ENCODE results near the gene PYURF.
A peak's percentile ranks its signal among the peaks of the same experiment; 100 is the strongest.

PYURF gene

GRCh38 chr4:88523325-88524129 lies at the start of gene PYURF:
Gene PYURF, minus strand, starts transcription at chr4:88523776. Its CDS starts 76 bp downstream, at chr4:88523700.
- DNase-seq (ENCODE audit: low read depth): peak; percentile 62

- no peak for DNase-seq (ENCODE audit: low read depth)
These were observed 46.4 kb upstream of the PYURF start for GRCh38 chr4:88570001-88570400.

GRCh38 chr4:88567591-88567990 lies 44.0 kb upstream of the PYURF start:
- DNase-seq (ENCODE audit: low read depth): no peak

- no peak for DNase-seq (ENCODE audit: low read depth)
These were observed 26.2 kb upstream of the PYURF start for GRCh38 chr4:88549815-88550214.

GRCh38 chr4:88539322-88540068 lies 15.9 kb upstream of the PYURF start:
- DNase-seq (ENCODE audit: low read depth): peak; percentile 38

GRCh38 chr4:88537709-88538108 lies 14.1 kb upstream of the PYURF start:
- no peak for DNase-seq (ENCODE audit: low read depth)

- DNase-seq (ENCODE audit: low read depth): no peak
These were observed 11.6 kb upstream of the PYURF start for GRCh38 chr4:88535090-88535755.

- no peak for DNase-seq (ENCODE audit: low read depth)
These were observed 10.6 kb upstream of the PYURF start for GRCh38 chr4:88533937-88534750.

GRCh38 chr4:88533088-88533790 lies 9.7 kb upstream of the PYURF start:
- DNase-seq (ENCODE audit: low read depth): no peak

GRCh38 chr4:88531549-88531948 lies 8.0 kb upstream of the PYURF start:
- no peak for DNase-seq (ENCODE audit: low read depth)

GRCh38 chr4:88528861-88529260 lies 5.3 kb upstream of the PYURF start:
- DNase-seq (ENCODE audit: low read depth): no peak

- DNase-seq (ENCODE audit: low read depth): no peak
These were observed 4.2 kb upstream of the PYURF start for GRCh38 chr4:88527787-88528186.

- DNase-seq (ENCODE audit: low read depth): no peak
These were observed 2.7 kb upstream of the PYURF start for GRCh38 chr4:88526221-88526815.

- DNase-seq (ENCODE audit: low read depth): no peak
These were observed 595 bp upstream of the PYURF start for GRCh38 chr4:88524171-88524570.

- DNase-seq (ENCODE audit: low read depth): no peak
These were observed 763 bp downstream of the PYURF start for GRCh38 chr4:88522702-88523324.

- DNase-seq (ENCODE audit: low read depth): no peak
These were observed 4.7 kb downstream of the PYURF start for GRCh38 chr4:88518911-88519310.

- DNase-seq (ENCODE audit: low read depth): no peak
These were observed 5.8 kb downstream of the PYURF start for GRCh38 chr4:88517825-88518224.

GRCh38 chr4:88516746-88517145 lies 6.8 kb downstream of the PYURF start:
- no peak for DNase-seq (ENCODE audit: low read depth)

GRCh38 chr4:88514557-88515511 lies 8.7 kb downstream of the PYURF start:
- no peak for DNase-seq (ENCODE audit: low read depth)
